KG1 (cell line): Measurements from ENCODE around the gene PHACTR3.

Experiments used
- DNase-seq: peaks from one replicate; lab custom pipeline; 2025; lab: John Stamatoyannopoulos, UW

The PHACTR3 gene

DNA sequence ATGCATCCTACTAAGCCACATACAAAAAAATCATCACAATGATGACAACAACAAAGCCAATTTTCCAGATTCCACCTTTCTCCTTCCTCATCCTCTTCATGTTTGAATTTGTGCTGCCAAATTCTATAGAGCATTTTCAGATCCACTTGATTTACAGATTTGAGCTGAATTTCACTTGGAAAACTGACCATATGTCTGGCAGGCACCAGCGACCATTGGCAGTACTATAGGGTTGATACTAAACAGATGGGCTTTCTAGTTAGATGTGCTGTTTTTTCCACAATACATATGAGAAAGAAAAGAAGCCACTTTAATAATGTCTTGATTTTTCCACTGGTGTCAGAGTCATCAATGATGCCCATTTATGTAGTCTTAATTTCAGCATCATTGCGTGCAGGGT lies 127.0 kb downstream of the PHACTR3 start:
- no peak for DNase-seq

DNA sequence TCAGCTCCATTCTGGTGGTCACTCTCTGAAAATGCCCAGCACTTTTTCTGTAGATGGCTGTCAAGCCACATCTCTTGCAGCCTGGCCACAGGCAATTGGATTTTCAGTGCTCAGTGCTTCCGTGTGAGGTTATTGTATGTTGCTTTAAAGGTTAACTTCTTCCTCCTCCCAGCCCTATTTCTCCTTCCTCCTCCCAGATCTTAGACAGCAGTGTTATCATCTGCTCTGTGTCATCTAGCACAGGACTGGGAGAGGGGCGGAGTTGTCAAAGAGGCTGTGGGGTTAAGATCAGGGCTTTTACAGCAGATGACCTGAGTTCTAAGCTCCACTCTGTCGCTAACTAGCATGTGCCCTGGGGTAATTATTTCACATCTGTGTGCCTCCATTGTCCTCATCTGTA lies 129.0 kb downstream of the PHACTR3 start:
- DNase-seq = no peak

DNA sequence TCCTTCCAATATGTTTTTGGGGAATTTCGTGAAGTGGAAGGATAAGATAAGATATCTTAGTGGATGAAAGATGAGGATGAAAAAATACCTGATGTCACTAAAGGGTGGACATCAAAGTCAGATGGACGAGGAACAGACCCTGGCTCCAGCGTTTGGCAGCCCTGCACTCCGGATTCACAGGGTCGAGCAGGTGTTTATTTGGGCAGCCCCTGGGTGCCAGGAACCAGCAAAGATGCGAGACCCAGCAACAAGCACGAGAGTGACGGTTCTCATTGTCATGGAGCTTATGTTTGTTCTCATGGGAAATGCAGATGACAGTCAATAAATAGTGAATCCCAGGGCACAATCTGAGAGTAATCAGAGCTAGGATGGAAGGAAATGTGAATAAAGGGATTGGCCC lies 131.1 kb downstream of the PHACTR3 start:
- no peak for DNase-seq

DNA sequence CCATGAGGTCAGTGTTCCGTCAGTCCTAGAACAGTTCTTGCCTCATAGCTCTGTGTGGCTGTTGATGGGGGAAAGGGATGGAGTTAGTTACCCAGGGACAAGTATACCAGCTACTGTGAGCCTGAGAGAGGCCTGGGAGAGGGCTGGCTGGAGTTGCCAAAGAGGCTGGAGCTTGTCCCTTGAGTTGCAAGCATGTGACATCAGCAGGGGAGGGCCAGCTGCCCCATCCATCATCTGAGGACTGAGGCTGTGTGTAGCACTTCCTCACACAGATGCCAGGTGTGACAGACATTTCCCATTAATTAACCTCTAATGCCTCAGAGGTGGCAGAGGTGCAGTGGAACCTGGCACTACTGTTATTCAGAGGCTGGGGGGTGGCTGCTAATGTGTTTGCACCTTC lies 131.6 kb downstream of the PHACTR3 start:
- DNase-seq = no peak

DNA sequence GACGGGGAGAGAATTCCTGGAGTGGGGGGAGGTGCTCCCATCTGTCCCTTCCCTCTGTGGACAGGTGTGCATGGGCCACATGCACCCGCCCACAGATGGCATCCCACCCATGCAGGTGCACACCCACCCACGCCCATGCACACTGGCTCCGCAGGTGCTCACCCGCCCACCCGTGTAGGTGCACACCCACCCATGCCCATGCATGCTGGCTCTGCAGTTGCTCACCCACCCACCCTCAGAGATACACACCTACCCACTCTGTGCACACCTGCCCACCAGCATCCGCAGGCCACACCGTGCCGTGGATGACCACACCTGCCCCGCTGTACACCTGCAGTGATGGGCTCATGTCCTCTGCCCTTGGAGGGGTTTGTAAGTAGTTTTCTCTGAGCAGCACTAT lies 132.0 kb downstream of the PHACTR3 start:
- DNase-seq = no peak

DNA sequence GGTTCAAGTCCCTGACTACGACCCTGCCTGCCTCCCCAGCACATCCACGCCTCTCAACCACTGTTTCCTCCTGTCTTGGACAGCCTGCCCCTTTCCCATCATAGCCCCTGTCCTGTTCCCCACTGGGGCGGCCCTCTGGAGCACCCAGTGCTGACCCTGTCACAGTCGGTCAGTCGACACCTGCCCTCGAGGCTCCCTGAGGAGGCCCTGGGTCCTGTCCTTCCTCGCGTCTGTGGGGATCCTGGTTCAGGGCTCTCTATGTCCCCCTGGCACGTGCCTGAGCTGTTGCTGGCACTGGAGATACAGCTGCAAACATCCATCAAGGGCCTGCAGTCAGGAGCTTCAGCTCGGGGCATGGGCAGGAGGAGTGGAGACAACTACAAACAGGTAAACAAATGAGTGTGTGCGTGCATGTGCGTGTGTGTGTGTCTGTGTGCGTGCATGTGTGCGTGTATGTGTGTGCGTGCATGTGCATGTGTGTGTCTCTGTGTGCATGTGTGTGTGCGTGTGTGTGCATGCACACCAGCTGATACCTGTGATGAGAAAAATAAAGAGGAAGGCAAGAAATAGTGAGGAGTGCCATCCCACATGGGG lies 132.8 kb downstream of the PHACTR3 start:
- DNase-seq = no peak

DNA sequence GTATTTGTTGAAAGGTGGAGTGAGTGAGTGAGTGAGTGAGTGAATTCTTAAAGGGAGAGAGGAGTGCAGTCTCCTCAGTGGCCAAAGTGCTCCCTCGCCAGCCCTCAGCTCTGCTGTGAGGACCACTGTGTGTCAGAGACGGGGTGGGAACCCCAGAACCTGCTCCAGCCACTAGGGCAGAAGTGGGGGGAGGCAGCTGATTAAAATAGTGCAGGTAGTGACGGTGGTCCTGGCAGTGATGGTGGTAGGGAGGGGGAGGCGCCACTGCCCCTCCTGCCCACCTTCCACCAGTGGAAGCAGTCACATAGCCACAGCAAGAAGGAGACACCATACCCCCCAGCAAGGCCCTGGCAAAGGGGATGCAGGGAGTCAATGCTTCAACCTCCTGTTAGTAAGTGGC lies 133.5 kb downstream of the PHACTR3 start:
- no peak for DNase-seq

DNA sequence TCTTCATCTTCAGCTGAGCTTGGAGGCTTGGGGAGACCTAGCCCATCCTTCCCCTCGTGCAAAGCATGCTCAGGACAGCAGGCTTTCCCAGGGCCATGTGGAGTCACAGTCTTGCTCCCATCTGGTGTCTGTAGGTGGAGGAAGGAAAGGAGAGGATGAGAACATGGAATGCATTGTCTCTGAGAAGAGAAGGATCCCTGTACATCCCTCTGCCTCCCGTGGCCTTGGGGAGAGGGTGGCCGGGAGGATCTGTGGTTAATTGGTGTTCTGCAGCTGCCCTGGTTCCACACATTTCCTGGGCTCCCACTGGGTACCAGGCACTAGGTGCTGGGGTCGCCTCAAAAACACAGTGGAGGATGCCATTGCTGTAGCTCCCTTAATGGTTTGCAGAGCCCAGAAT lies 134.5 kb downstream of the PHACTR3 start:
- no peak for DNase-seq

DNA sequence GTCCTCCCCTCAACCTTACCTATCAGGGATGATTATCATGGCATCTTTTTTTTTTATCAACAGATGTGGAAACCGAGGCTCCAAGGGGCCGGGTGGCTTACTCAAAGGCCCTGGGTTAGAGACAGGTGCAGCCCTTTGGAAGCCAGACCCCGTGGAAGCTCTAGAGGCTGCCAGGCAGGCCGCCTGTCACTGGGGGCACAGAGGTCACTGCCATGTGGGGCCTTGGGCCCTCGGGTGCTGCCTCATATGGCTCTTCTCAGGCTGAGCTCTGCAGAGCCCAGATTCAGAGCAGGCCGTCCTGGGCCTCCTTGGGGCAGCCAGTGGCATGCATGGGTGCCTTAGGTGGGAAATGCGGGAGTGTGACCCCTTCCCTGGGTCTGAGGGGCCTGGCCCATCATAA lies 136.3 kb downstream of the PHACTR3 start:
- no peak for DNase-seq

DNA sequence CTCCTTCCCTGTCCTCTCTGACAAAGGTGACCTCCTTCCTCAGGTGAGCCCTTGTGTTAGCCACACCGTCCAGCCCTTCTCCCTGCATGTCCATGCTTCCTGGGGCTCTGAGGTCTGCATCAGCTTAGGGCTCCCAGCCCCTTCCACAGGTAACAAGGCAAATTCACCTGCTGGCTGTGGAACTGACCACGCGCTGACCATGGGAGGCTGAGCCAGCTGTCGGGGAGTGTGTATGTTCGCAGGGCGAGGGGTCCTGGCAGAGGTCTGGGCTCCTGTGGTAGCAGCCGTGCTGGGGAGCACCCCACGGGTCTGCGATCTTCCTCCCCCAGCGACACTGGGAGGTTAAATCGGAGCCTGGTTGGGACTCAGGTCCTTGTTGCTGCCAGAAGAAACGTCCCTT lies 136.7 kb downstream of the PHACTR3 start:
- no peak for DNase-seq

DNA sequence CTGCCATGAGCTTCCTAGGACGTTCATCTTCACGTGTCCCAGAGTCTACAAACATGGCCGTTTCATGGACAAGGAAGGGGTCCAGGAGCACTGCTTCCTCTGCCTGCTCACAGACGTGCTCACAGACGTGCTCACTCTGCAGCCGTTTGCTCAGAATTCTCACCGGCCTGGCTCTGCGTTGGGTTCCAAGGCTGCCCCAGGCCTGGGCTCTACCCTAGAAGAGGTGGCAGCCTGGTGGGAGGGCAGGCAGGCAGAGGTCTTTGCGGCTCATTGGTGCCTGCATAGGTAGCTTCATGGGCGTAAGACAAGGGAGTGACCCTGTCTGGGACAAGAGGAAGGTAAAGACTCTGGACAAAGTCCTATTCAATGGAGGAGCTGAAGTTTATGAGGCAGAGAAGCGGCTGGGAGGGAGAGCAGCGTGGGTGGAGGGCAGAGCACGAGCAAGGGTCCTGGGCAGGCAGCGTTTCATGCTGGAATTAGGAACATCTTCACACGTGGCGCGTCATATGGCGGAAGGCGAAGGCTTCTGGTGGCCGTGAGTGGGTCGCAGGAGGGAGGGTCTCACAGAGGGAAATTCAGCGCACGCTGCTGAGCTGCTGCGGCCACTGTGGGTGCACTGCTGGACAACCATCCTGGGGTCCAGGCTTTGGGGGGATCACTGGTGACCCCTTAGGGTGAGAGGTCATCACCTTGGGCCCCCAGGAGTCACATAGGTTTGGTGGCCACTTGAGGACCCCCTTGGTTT lies 138.2 kb downstream of the PHACTR3 start:
- no peak for DNase-seq

DNA sequence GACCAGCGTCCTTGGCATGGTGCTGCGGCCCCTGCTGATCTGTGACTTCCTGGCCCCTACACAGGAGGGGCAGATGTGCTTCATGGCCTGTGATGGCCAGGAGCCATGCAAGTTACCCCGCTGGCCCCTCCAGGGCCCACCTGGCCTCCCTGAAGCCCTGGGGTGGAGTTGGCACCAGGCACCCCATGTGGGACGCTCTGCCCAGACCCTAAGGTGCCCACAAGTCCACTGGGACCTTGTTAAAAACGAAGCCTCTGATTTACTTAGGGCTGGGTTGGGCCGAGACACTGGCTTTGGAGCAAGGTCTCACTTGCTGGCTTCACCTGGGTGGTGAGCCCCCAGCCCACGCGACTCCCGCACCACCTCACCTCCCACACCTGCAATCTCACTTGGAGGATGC lies 139.0 kb downstream of the PHACTR3 start:
- no peak for DNase-seq

DNA sequence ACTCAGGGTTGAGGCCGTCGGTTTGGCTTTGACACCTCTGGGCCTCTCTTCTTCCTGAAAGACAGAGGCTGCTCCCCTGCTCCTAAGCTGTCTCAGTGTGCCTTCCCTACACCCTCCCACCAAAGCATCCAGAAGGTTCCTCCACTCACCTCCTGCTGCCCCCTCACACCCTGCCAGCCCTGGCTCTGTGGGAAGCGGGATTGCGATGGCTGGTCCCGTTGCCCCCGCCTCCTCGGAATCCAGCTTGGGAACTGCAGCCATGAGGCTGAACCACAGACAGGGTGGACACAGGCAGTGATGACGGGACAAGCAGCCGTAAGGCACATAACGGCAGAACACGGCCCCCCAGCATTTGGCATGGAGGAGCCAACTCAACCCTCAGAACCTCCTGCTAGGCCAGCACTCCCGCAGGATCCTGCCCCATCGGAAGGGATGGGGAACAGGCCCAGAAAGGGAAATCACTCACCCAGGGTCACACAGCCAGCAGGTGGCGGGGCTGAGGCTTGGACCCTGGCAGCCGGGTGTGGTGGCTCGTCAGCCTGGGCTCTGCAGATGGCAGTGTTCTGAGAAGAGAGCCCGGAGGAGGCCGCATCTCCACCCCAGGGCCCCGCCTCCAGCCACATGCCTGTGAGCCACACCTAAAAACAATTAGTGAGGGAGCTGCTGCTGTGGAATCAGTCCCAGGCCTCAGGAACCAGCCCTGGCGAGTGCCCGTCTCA lies 139.6 kb downstream of the PHACTR3 start:
- DNase-seq = no peak

DNA sequence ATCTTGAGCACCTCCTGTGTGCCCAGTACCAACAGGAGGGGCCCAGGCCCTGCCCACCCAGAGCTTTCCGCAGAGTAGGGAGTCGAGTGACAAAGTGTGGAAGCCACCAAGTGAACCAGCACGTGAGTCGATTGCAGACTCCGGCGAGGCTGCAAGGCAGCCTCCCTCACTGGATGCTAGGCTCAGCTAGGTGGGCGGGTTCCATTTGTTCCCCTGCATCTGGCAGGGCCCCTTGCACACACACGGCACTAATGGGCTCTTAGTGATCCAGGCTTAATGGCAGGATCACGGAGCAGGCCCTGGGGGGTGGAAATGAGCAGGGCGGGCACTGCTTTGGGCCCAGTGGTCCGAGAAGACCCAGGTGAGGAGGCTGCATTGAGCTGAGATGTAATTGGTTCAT lies 140.4 kb downstream of the PHACTR3 start:
- DNase-seq = no peak

DNA sequence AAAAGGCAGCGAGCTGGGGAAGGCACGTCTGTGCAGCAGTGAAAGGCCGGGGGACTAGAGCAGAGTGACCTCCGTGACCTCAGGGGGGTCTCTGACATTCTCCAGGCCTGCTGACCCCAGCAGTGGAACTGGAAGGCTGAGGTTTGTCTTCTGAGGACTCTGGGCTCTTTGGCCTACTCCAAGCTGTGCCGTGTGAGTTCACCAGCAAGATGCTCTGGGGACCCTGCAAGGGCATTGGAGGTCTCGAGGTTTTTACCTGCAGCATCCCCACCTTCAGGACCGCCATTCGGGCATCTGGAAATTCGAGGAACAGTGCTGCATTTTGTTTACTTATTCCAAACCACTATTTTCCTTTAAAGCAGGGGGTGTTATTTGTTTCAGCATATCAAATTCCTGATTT lies 140.9 kb downstream of the PHACTR3 start:
- no peak for DNase-seq

DNA sequence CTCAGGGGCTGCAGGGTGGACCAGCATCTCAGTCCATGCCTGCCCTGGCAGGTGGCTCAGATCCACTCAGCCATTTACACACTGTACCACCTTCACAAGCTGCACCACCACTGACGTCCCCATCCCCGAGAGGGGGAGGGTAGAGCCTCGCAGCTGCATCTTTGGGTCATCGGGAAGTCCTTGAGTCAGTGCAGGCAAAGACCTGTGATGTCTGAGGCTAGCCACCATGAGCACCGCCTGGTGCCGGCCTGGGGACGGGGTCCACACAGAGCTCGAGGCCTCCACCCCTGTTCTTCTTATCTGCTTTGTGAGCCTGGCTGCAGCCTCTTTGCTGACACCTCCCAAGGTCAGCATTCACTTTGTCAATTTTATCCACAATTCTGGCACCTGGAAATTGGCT lies 141.4 kb downstream of the PHACTR3 start:
- DNase-seq = no peak

DNA sequence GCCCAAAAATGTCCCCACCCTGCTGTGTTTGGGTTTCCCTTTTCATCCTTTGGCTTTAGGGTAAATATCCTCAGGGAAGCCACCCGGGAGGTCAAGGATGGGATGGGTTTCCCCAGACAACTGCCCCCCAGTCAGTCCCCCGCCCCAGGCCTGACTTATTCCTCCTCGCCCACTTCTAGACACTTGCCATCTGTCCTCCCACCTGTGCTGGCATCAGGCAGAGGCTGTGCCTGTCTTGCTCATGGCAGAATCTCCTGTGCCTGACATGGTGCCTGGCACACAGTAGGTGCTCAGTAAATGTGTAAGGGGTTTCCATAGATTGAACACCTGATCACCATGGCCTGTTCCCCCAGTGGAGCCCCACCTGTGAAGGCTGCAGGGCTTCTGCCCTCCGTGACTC lies 141.8 kb downstream of the PHACTR3 start:
- no peak for DNase-seq

DNA sequence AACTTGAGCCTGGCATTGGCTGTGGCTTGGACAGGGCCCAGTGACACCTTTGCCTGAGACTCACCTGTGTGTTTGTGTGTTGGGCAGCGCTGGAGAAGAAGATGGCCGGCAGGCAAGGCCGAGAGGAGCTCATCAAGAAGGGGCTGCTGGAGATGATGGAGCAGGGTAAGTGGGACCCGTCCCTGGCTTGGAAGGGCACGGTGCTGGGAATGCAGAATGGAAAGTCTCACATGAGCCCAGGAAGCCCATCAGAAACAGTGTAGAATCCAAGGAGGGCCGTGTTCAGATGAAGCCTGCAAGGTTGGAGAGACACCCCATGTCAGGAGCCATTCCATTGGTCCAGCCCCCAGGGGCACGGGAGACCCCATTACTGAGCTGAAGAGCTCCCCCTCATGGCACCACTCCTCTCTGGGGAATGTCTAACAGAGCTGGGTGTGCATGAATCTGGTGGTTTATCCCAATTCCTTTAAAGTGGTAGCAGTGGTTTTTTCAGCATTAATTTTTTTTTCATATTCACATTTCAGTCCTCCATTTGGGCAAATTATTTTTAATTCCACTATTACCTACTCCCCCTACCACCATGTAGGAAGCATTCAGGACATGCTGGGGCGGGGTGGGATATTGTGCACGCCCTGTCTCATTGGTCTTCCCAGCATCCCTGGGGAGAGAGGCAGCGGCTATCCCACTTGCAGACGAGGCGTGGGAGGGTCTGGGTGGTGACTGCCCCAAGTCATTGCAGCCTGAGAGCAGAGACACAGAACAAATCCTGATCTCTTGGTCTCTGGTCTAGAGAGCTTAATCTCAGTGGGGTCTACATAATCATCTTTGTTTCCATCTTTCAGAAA lies 143.6 kb downstream of the PHACTR3 start:
- no peak for DNase-seq

DNA sequence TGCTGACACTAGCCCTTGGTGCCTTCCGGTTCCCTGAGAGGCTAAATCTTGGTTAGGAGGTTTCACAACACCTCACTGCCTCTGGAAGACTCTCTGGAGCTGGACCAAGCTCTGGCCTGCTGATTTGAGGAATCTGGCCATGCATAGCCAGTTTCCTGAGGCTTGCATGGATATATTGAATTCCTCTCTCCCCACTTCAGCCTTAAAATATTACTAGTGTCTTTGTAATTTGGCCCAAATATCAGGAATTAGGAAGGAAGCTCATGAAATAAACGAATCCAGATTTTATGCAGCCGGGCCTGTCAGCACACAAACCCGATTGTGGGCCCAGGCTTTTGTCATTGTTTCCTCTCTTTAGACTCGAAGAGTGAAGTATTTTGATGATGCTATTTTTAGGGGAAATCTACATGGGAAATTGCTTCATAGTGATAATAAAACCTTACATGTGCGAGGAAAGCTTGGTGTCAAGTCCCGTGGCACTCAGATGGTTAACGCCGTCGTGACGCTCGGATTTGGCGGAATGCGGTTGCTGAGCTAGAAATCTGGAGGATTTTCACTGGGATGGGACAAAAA lies 144.4 kb downstream of the PHACTR3 start:
- DNase-seq = no peak

DNA sequence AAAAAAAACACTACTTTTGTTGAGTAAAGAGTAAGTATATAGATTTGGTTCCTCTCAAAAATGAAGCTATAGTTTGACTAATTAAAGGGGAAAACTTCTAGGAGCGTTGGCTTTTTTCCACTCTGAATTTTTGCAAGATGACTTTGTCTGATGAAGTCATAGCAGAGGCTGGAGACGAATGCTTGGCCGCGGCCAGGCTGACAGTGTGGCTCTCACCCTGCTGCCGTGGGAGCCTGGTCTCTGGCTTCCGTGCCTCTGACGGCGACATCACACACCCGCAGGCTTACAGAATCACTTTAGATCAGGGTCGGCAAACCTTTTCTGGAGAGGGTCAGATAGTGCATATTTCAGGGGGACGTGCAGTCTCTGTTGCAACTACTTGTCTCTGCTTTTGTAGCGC lies 145.0 kb downstream of the PHACTR3 start:
- DNase-seq = no peak

DNA sequence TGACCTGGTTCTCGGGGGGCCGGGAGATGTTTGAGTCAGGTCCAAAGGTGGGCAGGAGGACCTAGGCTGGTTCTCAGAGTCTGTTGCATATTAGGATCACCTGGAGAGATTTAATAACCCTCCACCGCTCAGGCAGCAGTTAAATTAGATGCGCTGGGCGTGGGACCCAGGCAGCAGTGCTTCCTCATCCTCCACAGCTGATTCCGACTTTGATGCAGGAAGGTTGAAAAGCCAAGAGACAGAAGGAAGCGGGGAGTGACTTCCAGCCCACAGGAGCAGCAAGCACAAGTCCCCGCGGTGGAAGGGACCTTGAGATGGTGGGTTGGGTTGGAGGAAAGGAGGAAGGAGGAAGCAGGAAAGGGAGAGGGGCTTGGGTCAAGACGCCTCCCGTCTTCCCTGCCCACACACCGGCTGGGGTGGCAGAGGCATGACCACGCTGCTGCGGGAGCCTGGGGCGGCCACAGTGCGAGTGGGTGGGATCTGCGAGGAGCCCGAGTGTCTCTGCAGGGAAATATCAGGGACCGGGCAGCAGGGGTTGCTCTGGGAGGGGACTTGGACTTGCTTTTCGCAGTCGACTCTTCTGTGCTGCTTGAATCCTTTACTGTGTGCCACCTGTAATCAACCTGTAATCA lies 146.0 kb downstream of the PHACTR3 start:
- no peak for DNase-seq
